SHP77 (cell line): ENCODE data around the gene EME1.

Source experiments
- DNase-seq, 2 experiments: peaks; one replicate each; lab custom pipeline; 2025; lab: John Stamatoyannopoulos, UW

EME1 gene

GRCh38 chr17:50364061-50364458, 9.0 kb upstream of the EME1 start:
- no peak for DNase-seq

GRCh38 chr17:50364715-50365114, 8.3 kb upstream of the EME1 start:
- DNase-seq = no peak

- DNase-seq = no peak
These were observed 7.9 kb upstream of the EME1 start for GRCh38 chr17:50365165-50365564.

- DNase-seq = no peak
These were observed 7.2 kb upstream of the EME1 start for GRCh38 chr17:50365649-50366393.

GRCh38 chr17:50367401-50367800, 5.6 kb upstream of the EME1 start:
- no peak for DNase-seq

GRCh38 chr17:50370052-50370451, 3.0 kb upstream of the EME1 start:
- DNase-seq = no peak

- DNase-seq = no peak
These were observed 1.5 kb upstream of the EME1 start for GRCh38 chr17:50371526-50371925.

- no peak for DNase-seq
These were observed 739 bp upstream of the EME1 start for GRCh38 chr17:50372222-50372757.

GRCh38 chr17:50373705-50374104, 676 bp downstream of the EME1 start:
- DNase-seq = no peak

GRCh38 chr17:50375858-50376538, 3.0 kb downstream of the EME1 start:
- DNase-seq = no peak

GRCh38 chr17:50379351-50380132, 6.5 kb downstream of the EME1 start:
- DNase-seq = no peak

GRCh38 chr17:50380369-50381259, 7.6 kb downstream of the EME1 start:
- DNase-seq = no peak

GRCh38 chr17:50381260-50381815, 8.3 kb downstream of the EME1 start:
- no peak for DNase-seq

GRCh38 chr17:50381920-50382319, 8.9 kb downstream of the EME1 start:
- no peak for DNase-seq

- no peak for DNase-seq
These were observed 9.9 kb downstream of the EME1 start for GRCh38 chr17:50382931-50383330.

GRCh38 chr17:50386510-50386909, 13.5 kb downstream of the EME1 start:
- no peak for DNase-seq

- DNase-seq = no peak
These were observed 15.7 kb downstream of the EME1 start for GRCh38 chr17:50388728-50389127.

- DNase-seq = no peak
These were observed 16.5 kb downstream of the EME1 start for GRCh38 chr17:50389534-50389933.

- no peak for DNase-seq
These were observed 19.6 kb downstream of the EME1 start for GRCh38 chr17:50392621-50393020.

- DNase-seq = no peak
These were observed 20.7 kb downstream of the EME1 start for GRCh38 chr17:50393700-50394099.

- no peak for DNase-seq
These were observed 21.7 kb downstream of the EME1 start for GRCh38 chr17:50394711-50395110.
